ENCODE results near the gene PSMG4. TPM values are rescaled to one million over a fixed set of nuclear protein-coding genes. Genes with fewer than 3 reads are reported as not detected.
A peak's percentile ranks its signal among the peaks of the same experiment; 100 is the strongest.

The PSMG4 gene
- total and polyA plus RNA-seq, 8 donors, result 16.9 to 27.5 (median 22.2) TPM

GRCh38 chr6:3284436-3284876 is 25.7 kb downstream of the PSMG4 start:
- TF ChIP-seq, protein P1, sequence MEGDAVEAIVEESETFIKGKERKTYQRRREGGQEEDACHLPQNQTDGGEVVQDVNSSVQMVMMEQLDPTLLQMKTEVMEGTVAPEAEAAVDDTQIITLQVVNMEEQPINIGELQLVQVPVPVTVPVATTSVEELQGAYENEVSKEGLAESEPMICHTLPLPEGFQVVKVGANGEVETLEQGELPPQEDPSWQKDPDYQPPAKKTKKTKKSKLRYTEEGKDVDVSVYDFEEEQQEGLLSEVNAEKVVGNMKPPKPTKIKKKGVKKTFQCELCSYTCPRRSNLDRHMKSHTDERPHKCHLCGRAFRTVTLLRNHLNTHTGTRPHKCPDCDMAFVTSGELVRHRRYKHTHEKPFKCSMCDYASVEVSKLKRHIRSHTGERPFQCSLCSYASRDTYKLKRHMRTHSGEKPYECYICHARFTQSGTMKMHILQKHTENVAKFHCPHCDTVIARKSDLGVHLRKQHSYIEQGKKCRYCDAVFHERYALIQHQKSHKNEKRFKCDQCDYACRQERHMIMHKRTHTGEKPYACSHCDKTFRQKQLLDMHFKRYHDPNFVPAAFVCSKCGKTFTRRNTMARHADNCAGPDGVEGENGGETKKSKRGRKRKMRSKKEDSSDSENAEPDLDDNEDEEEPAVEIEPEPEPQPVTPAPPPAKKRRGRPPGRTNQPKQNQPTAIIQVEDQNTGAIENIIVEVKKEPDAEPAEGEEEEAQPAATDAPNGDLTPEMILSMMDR (IDR thresholded peaks at IDR 0.05), result no peak
- no peaks in the 10 kb centered on the region for H3K27me3 ChIP-seq
- intact Hi-C loops (cut with DNase I), result loop anchor here in 1 of 2 donors (10.0 kb wide), 1 partner anchor 170 kb away; the partner anchor contains the start of gene SLC22A23
- ATAC-seq, result no peak
- no peaks in the 10 kb centered on the region for H3K9me3 ChIP-seq
- peaks cover 3 to 21% of the 10 kb centered on the region in 2 donors for H3K4me1 ChIP-seq
- DNase-seq, result peak in 1 of 4 donors; percentile 27
- no peak overlapping the region for H3K4me3 ChIP-seq
- no peak overlapping the region for H3K27ac ChIP-seq
- H3K36me3 ChIP-seq, result peaks cover 0 to 7% of the 10 kb centered on the region in 2 donors

DNA sequence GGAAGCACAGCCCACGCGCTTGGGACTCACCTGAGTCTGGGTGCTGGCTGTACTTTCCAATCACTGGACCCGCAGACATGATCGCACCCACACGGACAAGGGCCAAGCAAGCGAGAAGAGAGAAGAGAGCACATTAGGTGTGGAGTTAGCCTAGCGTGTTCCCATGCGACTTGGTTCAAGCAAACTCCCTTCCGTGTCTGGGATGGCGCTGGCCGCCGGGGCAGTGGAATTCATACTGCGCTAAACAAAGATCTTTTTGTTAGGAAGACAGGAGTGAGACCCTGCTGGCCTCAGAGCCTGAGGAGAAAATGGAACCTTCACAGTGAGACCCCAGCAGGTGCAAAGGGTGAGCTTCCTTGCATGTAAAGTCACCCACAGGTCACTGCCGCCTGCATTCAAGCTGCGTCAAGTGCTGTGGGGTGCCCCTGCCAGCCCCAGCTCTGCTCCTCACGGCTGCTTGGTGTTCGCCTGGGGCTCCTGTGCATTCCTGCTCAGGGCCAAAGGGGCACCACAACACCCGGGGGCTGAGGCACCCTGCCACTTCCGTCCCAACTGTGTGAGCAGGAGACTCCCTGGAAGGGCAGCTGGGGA is 26.4 kb downstream of the PSMG4 start:
- DNase-seq (peak in 1 of 4 donors; percentile 27), ATAC-seq (no peak)
- Histone ChIP-seq H3K4me1 (peaks cover 3 to 16% of the 10 kb centered on the region in 2 donors), H3K9me3 (no peaks in the 10 kb centered on the region), H3K4me3 (no peak overlapping the region), H3K27me3 (no peaks in the 10 kb centered on the region), H3K27ac (no peak overlapping the region), H3K36me3 (peaks cover 0 to 7% of the 10 kb centered on the region in 2 donors)
- TF ChIP-seq, protein P1 (IDR thresholded peaks at IDR 0.05), result no peak
- intact Hi-C loops (cut with DNase I), result loop anchor here in 1 of 2 donors (10.0 kb wide), 1 partner anchor 170 kb away; the partner anchor contains the start of gene SLC22A23

GRCh38 chr6:3285732-3286131 is 27.0 kb downstream of the PSMG4 start:
- Histone ChIP-seq H3K9me3 (no peaks in the 10 kb centered on the region), H3K4me3 (no peak overlapping the region), H3K27me3 (no peaks in the 10 kb centered on the region), H3K27ac (no peak overlapping the region), H3K4me1 (peaks cover 3 to 16% of the 10 kb centered on the region in 2 donors), H3K36me3 (peaks cover 0 to 7% of the 10 kb centered on the region in 2 donors)
- ATAC-seq (no peak), DNase-seq (peak in 1 of 4 donors; percentile 33)
- TF ChIP-seq, protein P1 (IDR thresholded peaks at IDR 0.05), result no peak
- intact Hi-C loops (cut with DNase I), result loop anchor here in 1 of 2 donors (10.0 kb wide), 1 partner anchor 169 kb away; the partner anchor contains the start of gene SLC22A23

DNA sequence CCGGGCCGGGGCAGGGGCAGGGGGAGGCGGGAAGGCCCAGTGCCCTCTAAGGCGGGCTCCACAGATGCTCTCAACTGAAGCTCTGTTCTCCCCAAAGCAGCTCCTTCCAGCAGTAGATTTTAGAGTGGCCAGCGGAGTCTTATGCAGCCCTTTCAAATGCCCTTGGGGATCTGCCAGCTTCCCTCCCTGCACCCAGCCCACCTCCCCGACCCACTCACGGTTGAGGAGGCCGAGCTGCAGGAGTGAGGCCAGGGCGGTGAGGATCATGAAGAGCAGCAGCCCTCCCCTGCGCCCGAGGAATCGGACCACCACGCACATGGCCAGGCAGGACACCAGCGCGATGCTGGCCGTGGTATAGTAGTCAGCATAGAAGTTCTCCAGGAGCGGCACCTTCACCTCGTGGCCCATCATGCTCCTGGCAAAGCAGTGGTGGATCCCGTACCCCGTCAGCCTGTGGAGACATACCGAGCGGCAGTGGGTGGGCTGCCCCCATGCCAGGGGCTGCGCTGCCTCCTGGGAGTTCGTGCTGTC is 28.0 kb downstream of the PSMG4 start:
- ATAC-seq (no peak), DNase-seq (peak in 1 of 4 donors; percentile 28)
- Histone ChIP-seq H3K27ac (no peak overlapping the region), H3K9me3 (no peaks in the 10 kb centered on the region), H3K36me3 (peaks cover 0 to 7% of the 10 kb centered on the region in 2 donors), H3K4me3 (no peak overlapping the region), H3K4me1 (peaks cover 3 to 11% of the 10 kb centered on the region in 2 donors), H3K27me3 (no peaks in the 10 kb centered on the region)
- intact Hi-C loops (cut with DNase I), result loop anchor here in 1 of 2 donors (10.0 kb wide), 1 partner anchor 168 kb away; the partner anchor contains the start of gene SLC22A23
- TF ChIP-seq, protein P1 (IDR thresholded peaks at IDR 0.05), result no peak

GRCh38 chr6:3287308-3287707 is 28.6 kb downstream of the PSMG4 start:
- no peaks in the 10 kb centered on the region for H3K27me3 ChIP-seq
- ATAC-seq, result peak; percentile 26
- H3K4me3 ChIP-seq, result no peak overlapping the region
- TF ChIP-seq, protein P1 (IDR thresholded peaks at IDR 0.05), result no peak
- DNase-seq, result no peak
- H3K9me3 ChIP-seq, result no peaks in the 10 kb centered on the region
- no peak overlapping the region for H3K27ac ChIP-seq
- peaks cover 0 to 5% of the 10 kb centered on the region in 2 donors for H3K4me1 ChIP-seq
- intact Hi-C loops (cut with DNase I), result loop anchor here in 1 of 2 donors (10.0 kb wide), 1 partner anchor 167 kb away; the partner anchor contains the start of gene SLC22A23
- H3K36me3 ChIP-seq, result peaks cover 0 to 7% of the 10 kb centered on the region in 2 donors

All from left lung (tissue), 10 donors.